Stimulated activated CD4-positive, alpha-beta T cell treated with anti-CD3 and anti-CD28 coated beads, Interleukin-1b, Interleukin-23, amount 100 ng/mL, for 4 hours (primary cell): ENCODE results near the gene TNNI2.

Experiments
- DNase-seq, 2 donors: peaks; one replicate each; pipeline ENCODE4 v3.0.0-alpha.2; 2020; ENCODE audit warnings: low read depth in 2 of 2

Gene TNNI2

GRCh38 chr11:1847006-1847735 is 8.4 kb downstream of the TNNI2 start:
- no peak for DNase-seq

GRCh38 chr11:1847926-1848639 is 9.3 kb downstream of the TNNI2 start:
- DNase-seq, result no peak

- no peak for DNase-seq
Observed at GRCh38 chr11:1848640-1849430, 10.1 kb downstream of the TNNI2 start.

- DNase-seq, result no peak
Observed at GRCh38 chr11:1851468-1852180, 12.8 kb downstream of the TNNI2 start.

- DNase-seq, result no peak
Observed at GRCh38 chr11:1852271-1852876, 13.6 kb downstream of the TNNI2 start.

- peak; percentile 58 to 60 for DNase-seq
Observed at GRCh38 chr11:1852877-1853276, 14.1 kb downstream of the TNNI2 start, which contains the start of gene LSP1. Gene LSP1 (plus strand): TSS chr11:1853084. CDS start chr11:1853145, 61 bp downstream.

GRCh38 chr11:1853376-1854131 is 14.8 kb downstream of the TNNI2 start:
- DNase-seq, result no peak

- DNase-seq, result no peak
Observed at GRCh38 chr11:1854132-1854948, 15.6 kb downstream of the TNNI2 start.

- no peak for DNase-seq
Observed at GRCh38 chr11:1854949-1855885, 16.4 kb downstream of the TNNI2 start.

GRCh38 chr11:1855886-1856265 is 17.1 kb downstream of the TNNI2 start:
- no peak for DNase-seq

GRCh38 chr11:1856306-1857005 is 17.7 kb downstream of the TNNI2 start:
- DNase-seq, result no peak

GRCh38 chr11:1857064-1857463 is 18.3 kb downstream of the TNNI2 start:
- DNase-seq, result no peak

GRCh38 chr11:1858154-1858553 is 19.4 kb downstream of the TNNI2 start:
- DNase-seq, result no peak

- no peak for DNase-seq
Observed at GRCh38 chr11:1858576-1858975, 19.8 kb downstream of the TNNI2 start.

GRCh38 chr11:1859004-1859403 is 20.2 kb downstream of the TNNI2 start:
- no peak for DNase-seq

GRCh38 chr11:1860108-1860507 is 21.3 kb downstream of the TNNI2 start:
- DNase-seq, result no peak

GRCh38 chr11:1861435-1862411 is 22.9 kb downstream of the TNNI2 start:
- no peak for DNase-seq
